ENCODE results near the gene AP1AR.

Gene AP1AR

DNA sequence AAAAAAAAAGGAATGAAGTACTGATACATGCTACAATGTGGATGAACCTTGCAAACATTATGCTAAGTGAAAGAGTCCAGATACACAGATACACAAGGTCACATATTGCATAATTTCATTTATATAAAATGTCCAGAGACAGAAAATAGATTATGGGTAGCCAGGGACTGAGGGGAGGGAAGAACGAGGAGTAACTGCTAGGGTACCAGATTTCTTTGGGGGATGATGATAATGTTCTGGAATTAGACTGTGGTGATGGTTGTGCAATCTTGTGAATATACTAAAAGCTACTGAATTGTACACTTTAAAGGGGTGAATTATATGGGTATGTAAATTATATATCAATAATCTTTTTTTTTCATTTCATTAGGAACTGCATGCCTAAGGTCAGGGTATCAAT, 20.8 kb upstream of the AP1AR start:
- H3K27ac ChIP-seq, result no peak overlapping the region
- no peak for TF ChIP-seq ZFX (IDR thresholded peaks at IDR 0.05; ENCODE audit: borderline replicate concordance)
- TF ChIP-seq CTCF (IDR thresholded peaks at IDR 0.05), result no peak

DNA sequence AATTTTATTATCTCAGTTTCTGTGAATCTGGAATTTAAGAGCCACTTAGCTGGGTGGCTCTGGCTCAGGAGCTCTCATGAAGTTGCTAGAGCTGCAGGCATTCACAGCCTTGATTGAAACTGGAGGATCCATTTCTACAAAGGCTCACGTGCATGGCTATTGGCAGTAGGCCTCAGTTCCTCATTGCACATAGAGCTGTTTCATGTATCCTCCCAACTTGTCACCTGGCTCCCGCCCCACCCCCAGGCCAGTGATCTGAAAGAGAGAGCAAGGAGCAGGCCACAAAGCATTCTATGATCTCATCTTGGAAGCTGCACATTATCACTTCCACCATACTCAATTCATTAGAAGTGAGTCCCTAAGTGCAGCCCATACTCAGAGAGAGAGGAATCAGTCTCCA, 18.5 kb upstream of the AP1AR start:
- no peak overlapping the region for H3K27ac ChIP-seq
- TF ChIP-seq CTCF (IDR thresholded peaks at IDR 0.05) (no peak), ZFX (IDR thresholded peaks at IDR 0.05; ENCODE audit: borderline replicate concordance) (no peak)

DNA sequence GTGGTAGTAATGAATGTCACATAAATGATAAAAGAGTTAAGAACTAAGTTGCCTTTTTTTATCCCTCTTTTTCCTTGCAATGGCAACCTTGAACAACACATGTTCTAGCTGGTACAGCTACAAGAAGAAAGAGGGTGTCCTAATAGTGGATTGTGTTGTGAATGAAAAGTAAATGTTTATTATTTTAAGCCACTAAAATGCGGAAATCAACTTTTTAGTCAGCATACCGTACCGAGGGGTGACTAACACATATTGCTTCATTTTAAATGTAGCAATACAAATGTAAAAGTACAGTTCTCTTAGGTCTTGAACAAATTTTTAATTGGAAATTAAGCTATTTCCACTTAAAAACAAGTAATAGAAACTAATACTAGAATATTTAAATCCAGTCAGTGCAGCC, 17.7 kb upstream of the AP1AR start:
- H3K27ac ChIP-seq, result no peak overlapping the region
- TF ChIP-seq CTCF (IDR thresholded peaks at IDR 0.05) (no peak), ZFX (IDR thresholded peaks at IDR 0.05; ENCODE audit: borderline replicate concordance) (no peak)

DNA sequence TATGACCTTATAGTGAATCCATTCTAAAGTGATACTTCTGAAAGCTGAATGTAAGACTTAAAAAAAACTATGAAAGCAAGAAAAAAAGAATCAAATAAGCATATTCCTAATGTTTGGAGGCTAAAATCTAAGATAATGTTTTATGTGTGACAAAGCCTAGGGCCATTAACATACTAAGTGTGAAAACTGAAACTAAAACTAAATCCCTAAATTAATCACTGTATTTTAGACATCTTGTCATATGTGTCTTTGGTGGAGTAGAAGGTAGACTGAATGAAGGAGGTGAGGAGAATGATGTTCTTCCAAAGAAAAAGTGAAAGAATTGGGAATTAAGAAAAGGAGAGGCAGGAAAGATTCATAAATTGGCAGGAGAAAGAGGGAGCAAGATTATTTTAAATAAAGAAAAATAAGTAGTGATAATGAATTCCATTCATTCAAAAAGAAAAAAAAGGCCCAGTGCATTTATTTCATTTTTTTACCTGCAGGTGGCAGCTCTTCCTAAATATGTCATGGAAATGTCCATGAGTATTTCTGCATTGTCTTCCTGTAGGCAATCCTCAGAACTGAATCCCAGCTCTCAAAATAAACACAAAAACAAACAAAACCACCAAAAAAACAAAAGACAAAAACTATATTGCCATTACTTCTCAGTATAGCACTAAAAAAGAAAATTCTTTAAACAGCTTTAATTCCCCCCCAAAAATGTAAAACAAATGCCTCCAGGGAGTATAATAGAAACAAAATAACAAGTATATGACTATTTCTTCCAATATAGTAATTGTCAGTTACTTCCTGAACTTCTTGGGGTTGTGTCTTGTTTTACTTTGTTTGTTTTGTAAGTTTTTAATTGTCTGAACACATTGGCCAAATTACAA, 17.0 kb upstream of the AP1AR start:
- TF ChIP-seq CTCF (IDR thresholded peaks at IDR 0.05) (peak; percentile 79), ZFX (IDR thresholded peaks at IDR 0.05; ENCODE audit: borderline replicate concordance) (no peak)
- no peak overlapping the region for H3K27ac ChIP-seq

DNA sequence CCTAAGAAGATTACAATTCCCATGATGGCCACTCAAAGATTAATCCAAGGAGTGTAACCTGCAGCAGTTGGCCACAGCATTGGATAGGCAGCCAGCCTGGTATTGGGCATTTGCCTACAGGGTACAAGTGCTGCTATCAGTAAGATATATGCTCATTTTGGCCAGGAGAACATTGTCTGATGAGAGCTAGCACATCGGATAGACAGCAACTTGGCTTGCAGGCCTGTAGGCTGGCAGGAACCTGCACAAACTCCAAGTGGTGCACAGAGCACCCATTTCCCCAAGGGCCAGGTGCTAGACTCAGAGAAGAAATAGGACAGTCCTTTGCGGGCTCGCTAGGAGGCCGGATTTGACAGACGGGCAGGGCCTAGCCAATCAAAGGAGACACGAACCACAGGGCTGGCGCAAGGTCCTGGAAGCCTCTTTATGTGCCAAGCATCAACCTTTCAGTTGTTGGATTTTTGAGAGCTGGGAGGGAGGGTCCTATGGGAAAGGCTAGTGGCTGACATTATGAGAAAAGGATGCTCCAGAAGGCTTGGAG, 11.7 kb upstream of the AP1AR start:
- no peak overlapping the region for H3K27ac ChIP-seq
- no peak for TF ChIP-seq ZFX (IDR thresholded peaks at IDR 0.05; ENCODE audit: borderline replicate concordance)
- TF ChIP-seq CTCF (IDR thresholded peaks at IDR 0.05), result no peak

DNA sequence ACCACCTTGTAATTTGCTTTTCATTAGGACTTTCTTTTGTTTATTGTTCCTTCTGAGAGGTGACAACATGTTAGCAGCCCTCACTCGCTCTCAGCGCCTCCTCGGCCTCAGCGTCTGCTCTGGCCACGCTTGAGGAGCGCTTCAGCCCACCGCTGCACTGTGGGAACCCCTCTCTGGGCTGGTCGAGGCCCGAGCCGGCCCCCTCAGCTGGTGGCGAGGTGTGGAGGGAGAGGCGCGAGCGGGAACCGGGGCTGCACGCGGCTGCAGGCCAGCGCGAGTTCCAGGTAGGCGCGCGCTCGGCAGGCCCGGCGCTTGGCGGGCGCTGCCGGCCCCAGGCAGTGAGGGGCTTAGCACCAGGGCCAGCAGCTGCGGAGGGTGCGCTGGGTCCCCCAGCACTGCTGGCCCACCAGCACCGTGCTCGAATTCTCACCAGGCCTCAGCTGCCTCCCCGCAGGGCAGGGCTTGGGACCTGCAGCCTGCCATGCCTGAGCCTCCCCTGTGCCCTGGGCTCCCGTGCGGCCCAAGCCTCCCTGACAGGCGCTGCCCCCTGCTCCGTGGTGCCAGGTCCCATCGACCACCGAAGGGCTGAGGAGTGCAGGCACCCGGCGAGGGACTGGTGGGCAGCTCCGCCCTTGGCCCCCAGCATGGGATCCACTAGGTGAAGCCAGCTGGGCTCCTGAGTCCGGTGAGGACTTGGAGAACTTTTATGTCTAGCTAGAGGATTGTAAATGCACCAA, 9.2 kb upstream of the AP1AR start:
- no peak for TF ChIP-seq CTCF (IDR thresholded peaks at IDR 0.05)

GRCh38 chr4:112225157-112225556, 6.4 kb upstream of the AP1AR start:
- TF ChIP-seq ZFX (IDR thresholded peaks at IDR 0.05; ENCODE audit: borderline replicate concordance) (no peak), CTCF (IDR thresholded peaks at IDR 0.05) (no peak)
- no peak overlapping the region for H3K27ac ChIP-seq

More for the DNA sequence above, 9.2 kb upstream of the AP1AR start:
- no peak overlapping the region for H3K27ac ChIP-seq

Measured in 22Rv1 (cell line).